Hepatocyte (in vitro differentiated cells): Measurements from ENCODE around the gene TBC1D25.

Experiments
- EZH2 ChIP-seq: fragments of 200-600 bp; sonication (generic); IDR thresholded peaks from 2 replicates; pipeline ENCODE4 v1.6.1; 2016; ENCODE audit warnings: antibody characterized with exemption, mild to moderate bottlenecking, borderline replicate concordance
- EZH2phosphoT487 ChIP-seq: fragments of 200-600 bp; sonication (generic); IDR thresholded peaks from one replicate; pipeline ENCODE4 v1.6.1; 2018; ENCODE audit warnings: antibody characterized with exemption, mild to moderate bottlenecking, low read depth, moderate library complexity; ENCODE audit not compliant: unreplicated experiment, severe bottlenecking
- TF ChIP-seq, protein P1 (sequence below): fragments of 200-600 bp; sonication (generic); IDR thresholded peaks from 2 replicates; pipeline ENCODE4 v1.5.1; 2016; ENCODE audit warnings: antibody characterized with exemption, mild to moderate bottlenecking; ENCODE audit not compliant: poor library complexity

DNA sequence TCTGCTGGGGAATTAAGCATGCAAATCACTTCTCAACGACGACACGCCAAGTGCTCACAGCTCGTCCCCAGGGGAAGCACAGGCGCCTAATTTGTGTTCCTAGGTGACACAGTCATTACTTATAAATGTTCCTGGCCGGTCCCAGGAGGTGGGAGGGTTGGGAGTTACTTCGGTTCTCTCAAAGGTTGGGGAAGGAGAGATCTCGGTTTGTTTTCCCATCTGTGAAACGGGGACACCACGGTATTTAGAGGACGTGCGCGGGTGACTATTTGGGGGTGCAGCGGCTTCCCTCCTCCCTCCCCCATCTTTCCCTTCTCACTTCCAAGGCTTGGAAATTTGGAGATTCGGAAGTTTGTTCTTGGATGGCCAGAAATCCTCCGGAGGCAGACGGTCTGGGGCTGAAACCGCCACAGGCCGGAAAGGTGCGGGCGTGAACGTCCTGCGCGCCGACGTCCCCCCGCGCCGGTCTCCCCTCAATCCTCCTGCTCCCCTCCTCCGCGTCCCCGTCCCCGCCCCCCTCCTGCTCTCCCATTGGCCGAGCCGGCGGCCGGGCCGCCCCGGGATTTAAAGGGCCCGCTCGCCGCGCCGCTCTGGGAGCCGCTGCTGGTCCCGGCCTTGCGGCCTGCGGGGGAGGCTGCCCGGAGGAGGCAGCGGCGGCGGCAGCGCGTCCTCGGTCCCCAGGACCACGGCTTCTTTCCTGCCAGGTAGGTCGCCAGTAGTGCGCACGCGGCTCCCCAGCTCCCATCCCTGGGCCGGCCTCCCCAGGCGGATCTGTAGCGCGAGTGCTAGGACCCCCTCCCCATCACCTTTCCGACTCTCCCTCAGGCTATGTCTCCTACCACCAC lies 30.9 kb upstream of the TBC1D25 start, which contains the start of gene PORCN:
- TF ChIP-seq, protein P1, sequence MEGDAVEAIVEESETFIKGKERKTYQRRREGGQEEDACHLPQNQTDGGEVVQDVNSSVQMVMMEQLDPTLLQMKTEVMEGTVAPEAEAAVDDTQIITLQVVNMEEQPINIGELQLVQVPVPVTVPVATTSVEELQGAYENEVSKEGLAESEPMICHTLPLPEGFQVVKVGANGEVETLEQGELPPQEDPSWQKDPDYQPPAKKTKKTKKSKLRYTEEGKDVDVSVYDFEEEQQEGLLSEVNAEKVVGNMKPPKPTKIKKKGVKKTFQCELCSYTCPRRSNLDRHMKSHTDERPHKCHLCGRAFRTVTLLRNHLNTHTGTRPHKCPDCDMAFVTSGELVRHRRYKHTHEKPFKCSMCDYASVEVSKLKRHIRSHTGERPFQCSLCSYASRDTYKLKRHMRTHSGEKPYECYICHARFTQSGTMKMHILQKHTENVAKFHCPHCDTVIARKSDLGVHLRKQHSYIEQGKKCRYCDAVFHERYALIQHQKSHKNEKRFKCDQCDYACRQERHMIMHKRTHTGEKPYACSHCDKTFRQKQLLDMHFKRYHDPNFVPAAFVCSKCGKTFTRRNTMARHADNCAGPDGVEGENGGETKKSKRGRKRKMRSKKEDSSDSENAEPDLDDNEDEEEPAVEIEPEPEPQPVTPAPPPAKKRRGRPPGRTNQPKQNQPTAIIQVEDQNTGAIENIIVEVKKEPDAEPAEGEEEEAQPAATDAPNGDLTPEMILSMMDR: no peak
- TF ChIP-seq EZH2: no peak
- TF ChIP-seq EZH2phosphoT487: no peak
